ENCODE measurements around the gene DEFB118. TPM values are rescaled to one million over a fixed set of nuclear protein-coding genes. Genes with fewer than 3 reads are reported as not detected.

DEFB118 gene
- total RNA-seq, 2 experiments from 2014 or later: not detected

- POLR2A ChIA-PET: no interaction called here
- ATAC-seq: no peak
Observed at GRCh38 chr20:31403886-31404285, 35.5 kb downstream of the DEFB118 start.

GRCh38 chr20:31406115-31406514, 37.7 kb downstream of the DEFB118 start, which contains the start of gene DEFB121:
DEFB121 (minus strand) TSS chr20:31406215; CDS start chr20:31406152, 63 bp downstream.
- Mint-ChIP-seq H3K4me3 (no peak within 1 kb of the TSS), H3K27ac (no peak within 1 kb of the TSS), H3K27me3 (peaks cover 3% of the 10 kb centered on the region), H3K9me3 (peaks cover 1% of the 10 kb centered on the region), H3K4me1 (ENCODE audit: low read depth) (no peaks in the 10 kb centered on the region), H3K36me3 (ENCODE audit: low read depth) (no peaks in the 10 kb centered on the region)
- DNase-seq (no peak), ATAC-seq (no peak)
- POLR2A ChIA-PET: no interaction called here
- CTCF ChIA-PET: no interaction called here
- no peak for TF ChIP-seq CTCF (IDR thresholded peaks at IDR 0.05)
- intact Hi-C loops (cut with micrococcal nuclease): no loop called here

More at GRCh38 chr20:31403886-31404285, 35.5 kb downstream of the DEFB118 start:
- no peak for DNase-seq
- H3K27me3 Mint-ChIP-seq: peaks cover 5% of the 10 kb centered on the region
- no peak for TF ChIP-seq CTCF (IDR thresholded peaks at IDR 0.05)
- intact Hi-C loops (cut with micrococcal nuclease): no loop called here
- no peaks in the 10 kb centered on the region for H3K36me3 Mint-ChIP-seq (ENCODE audit: low read depth)
- H3K4me3 Mint-ChIP-seq: no peak overlapping the region
- CTCF ChIA-PET: no interaction called here
- H3K9me3 Mint-ChIP-seq: no peaks in the 10 kb centered on the region
- no peak overlapping the region for H3K27ac Mint-ChIP-seq
- H3K4me1 Mint-ChIP-seq (ENCODE audit: low read depth): no peaks in the 10 kb centered on the region

- H3K9me3 Mint-ChIP-seq: peaks cover 1% of the 10 kb centered on the region
- no peaks in the 10 kb centered on the region for H3K36me3 Mint-ChIP-seq (ENCODE audit: low read depth)
- CTCF ChIA-PET: no interaction called here
- no peak for DNase-seq
- POLR2A ChIA-PET: no interaction called here
- intact Hi-C loops (cut with micrococcal nuclease): no loop called here
- no peak overlapping the region for H3K4me3 Mint-ChIP-seq
- TF ChIP-seq CTCF (IDR thresholded peaks at IDR 0.05): no peak
- no peaks in the 10 kb centered on the region for H3K4me1 Mint-ChIP-seq (ENCODE audit: low read depth)
- H3K27me3 Mint-ChIP-seq: peaks cover 5% of the 10 kb centered on the region
- no peak overlapping the region for H3K27ac Mint-ChIP-seq
- no peak for ATAC-seq
Observed at GRCh38 chr20:31410011-31410410, 41.6 kb downstream of the DEFB118 start.

- TF ChIP-seq CTCF (IDR thresholded peaks at IDR 0.05): no peak
- ATAC-seq: no peak
- POLR2A ChIA-PET: no interaction called here
- H3K27me3 Mint-ChIP-seq: peaks cover 4% of the 10 kb centered on the region
- DNase-seq: no peak
- no peak overlapping the region for H3K27ac Mint-ChIP-seq
- H3K9me3 Mint-ChIP-seq: peaks cover 1% of the 10 kb centered on the region
- H3K4me3 Mint-ChIP-seq: no peak overlapping the region
- intact Hi-C loops (cut with micrococcal nuclease): no loop called here
- H3K4me1 Mint-ChIP-seq (ENCODE audit: low read depth): no peaks in the 10 kb centered on the region
- CTCF ChIA-PET: interaction anchor here (1.3 to 4.9 kb wide), 3 partner anchors 26 to 198 kb away, joined by 4 to 30 read pairs (median 6); partner anchors contain the start of gene DEFB123
- no peaks in the 10 kb centered on the region for H3K36me3 Mint-ChIP-seq (ENCODE audit: low read depth)
Observed at GRCh38 chr20:31414381-31414780, 46.0 kb downstream of the DEFB118 start.

GRCh38 chr20:31415653-31416052, 47.3 kb downstream of the DEFB118 start:
- POLR2A ChIA-PET: no interaction called here
- no peak for DNase-seq
- Mint-ChIP-seq H3K9me3 (no peaks in the 10 kb centered on the region), H3K4me1 (ENCODE audit: low read depth) (no peaks in the 10 kb centered on the region), H3K27ac (no peak overlapping the region), H3K36me3 (ENCODE audit: low read depth) (no peaks in the 10 kb centered on the region), H3K27me3 (peaks cover 2% of the 10 kb centered on the region), H3K4me3 (no peak overlapping the region)
- no peak for TF ChIP-seq CTCF (IDR thresholded peaks at IDR 0.05)
- intact Hi-C loops (cut with micrococcal nuclease): no loop called here
- CTCF ChIA-PET: interaction anchor here (0.7 to 4.9 kb wide), 3 partner anchors 25 to 86 kb away, joined by 3 to 30 read pairs (median 3); partner anchors contain the start of gene DEFB123
- ATAC-seq: no peak

Measured in activated CD8-positive, alpha-beta T cell treated with anti-CD3 and anti-CD28 coated beads for 36 hours (primary cell).